ENCODE results near the gene PREP. TPM values are rescaled to one million over a fixed set of nuclear protein-coding genes. Genes with fewer than 3 reads are reported as not detected.

PREP gene
- total and polyA plus RNA-seq, 2 of the 8 experiments (the other 6 are each of a cell fraction or from before 2014, with no cell fraction given) = 26.8 to 70.0 TPM

- Histone ChIP-seq H2AFZ (ENCODE audit: low read length) (no peak overlapping the region), H3K4me1 (replicated peaks in 1 of 4; ENCODE audit: control insufficient read depth in 3 of 4, insufficient read depth in 4 of 4, low read length in 3 of 4) (no peaks in the 10 kb centered on the region), H3K36me3 (ENCODE audit: control insufficient read depth in 2 of 4, insufficient read depth in 4 of 4, low read length in 3 of 4) (peaks cover 2 to 18% (median 6%) of the 10 kb centered on the region in 4 experiments; a peak in 4 of 8 replicates), H3K9ac (replicated peaks in 1 of 4; ENCODE audit: extremely low read depth in 1 of 4, low read depth in 3 of 4, low read length in 3 of 4) (no peak overlapping the region), H2BK12ac (ENCODE audit: low read depth, low read length) (no peak overlapping the region), H3K79me2 (ENCODE audit: control insufficient read depth in 1 of 2, insufficient read depth in 2 of 2, low read length in 2 of 2) (no peaks in the 10 kb centered on the region), H2BK5ac (ENCODE audit: low read depth, low read length) (no peak overlapping the region), H2BK15ac (ENCODE audit: low read length) (no peak overlapping the region), H3K14ac (ENCODE audit: insufficient read length) (no peak overlapping the region), H2BK120ac (replicated peaks; ENCODE audit: low read depth, low read length) (no peak overlapping the region), H3K4ac (replicated peaks; ENCODE audit: insufficient read length, low read depth, low read length) (no peak overlapping the region), H2BK20ac (ENCODE audit: low read length) (no peak overlapping the region), H3K23ac (ENCODE audit: insufficient read length) (no peak overlapping the region), H3K79me1 (ENCODE audit: low read depth, low read length) (no peaks in the 10 kb centered on the region), H3K23me2 (ENCODE audit: low read depth, low read length) (no peaks in the 10 kb centered on the region), H4K91ac (replicated peaks; ENCODE audit: insufficient read length, low read length) (no peak overlapping the region), H3K56ac (replicated peaks; ENCODE audit: insufficient read length, low read depth, low read length) (no peak overlapping the region), H3K18ac (ENCODE audit: extremely low read depth, low read length) (no peak overlapping the region), H4K5ac (ENCODE audit: insufficient read length, low read depth, low read length) (no peak overlapping the region), H3K4me2 (ENCODE audit: insufficient read depth in 1 of 2, low read depth in 2 of 2, low read length in 2 of 2) (no peak overlapping the region), H3K27ac (ENCODE audit: low read depth, low read length) (no peak overlapping the region), H2AK5ac (ENCODE audit: low read depth, low read length) (no peak overlapping the region), H4K20me1 (replicated peaks in 1 of 2; ENCODE audit: control insufficient read depth in 1 of 2, insufficient read depth in 2 of 2, low read length in 2 of 2) (peaks cover 0 to 4% of the 10 kb centered on the region in 2 experiments), H3K27me3 (replicated peaks in 1 of 4; ENCODE audit: control insufficient read depth in 3 of 4, extremely low read depth in 1 of 4, insufficient read depth in 3 of 4, low read length in 3 of 4) (no peaks in the 10 kb centered on the region), H3K9me3 (ENCODE audit: insufficient read depth in 2 of 2, low read depth in 1 of 2, low read length in 1 of 2) (no peaks in the 10 kb centered on the region), H3K4me3 (ENCODE audit: extremely low read depth in 1 of 4, insufficient read depth in 2 of 4, low read depth in 3 of 4, low read length in 4 of 4) (no peak overlapping the region), H4K8ac (ENCODE audit: extremely low read depth, insufficient read depth, low read length) (no peak overlapping the region)
- DNase-seq (ENCODE audit: low read depth in 1 of 2, low spot score in 2 of 2) (no peak), FAIRE-seq (no peak)
- WGBS, 2 experiments (ENCODE audit: extremely low coverage in 1 of 2, insufficient coverage in 1 of 2, insufficient read length in 1 of 2, insufficient replicate concordance in 2 of 2, low coverage in 1 of 2, low lambda C conversion rate in 2 of 2, missing lambda C conversion rate in 1 of 2) = 87% methylated on average over 3 of the region's 3 CpGs; no CpG with 5 or more reads in 1 of the 2 experiments
- CTCF ChIA-PET (ENCODE audit: partially characterized antibody) = no interaction called here
- no peak for TF ChIP-seq USF2 (IDR thresholded peaks at IDR 0.05; ENCODE audit: low read length)
- TF ChIP-seq SIRT6 (IDR thresholded peaks at IDR 0.05; ENCODE audit: low read length) = no peak
- TF ChIP-seq POLR2AphosphoS5 (IDR thresholded peaks at IDR 0.05; ENCODE audit: low read depth, low read length) = no peak
- TF ChIP-seq YY1 (IDR thresholded peaks at IDR 0.05; ENCODE audit: low read depth, low read length) = no peak
- no peak for TF ChIP-seq RBBP5 (IDR thresholded peaks at IDR 0.05; ENCODE audit: borderline replicate concordance, low read depth, low read length)
- TF ChIP-seq HDAC2 (IDR thresholded peaks at IDR 0.05; ENCODE audit: borderline replicate concordance in 1 of 2, low read depth in 2 of 2, low read length in 2 of 2) = no peak
- TF ChIP-seq KDM5A (IDR thresholded peaks at IDR 0.05; ENCODE audit: low read length) = no peak
- no peak for TF ChIP-seq RXRA (IDR thresholded peaks at IDR 0.05; ENCODE audit: insufficient read depth, low read depth, low read length)
- no peak for TF ChIP-seq RAD21 (IDR thresholded peaks at IDR 0.05 in 1 of 2, conservative IDR thresholded peaks at IDR 0.05 in 1 of 2; ENCODE audit: low read depth in 2 of 2, low read length in 2 of 2)
- POLR2A ChIA-PET (ENCODE audit: partially characterized antibody) = no interaction called here
Measured at GRCh38 chr6:105330364-105330763, 72.5 kb downstream of the PREP start.

Data from H1 (cell line).